B cell (primary cell): ENCODE results near the gene ZDHHC14.

Source experiments
- EZH2 ChIP-seq: IDR thresholded peaks from 2 replicates; pipeline ENCODE4 v1.6.1; 2012; ENCODE audit warnings: borderline replicate concordance, low read depth, mild to moderate bottlenecking, moderate library complexity, low read length; ENCODE audit not compliant: insufficient read depth, poor library complexity, severe bottlenecking
- TF ChIP-seq, protein P1 (sequence below): fragments of 200-600 bp; IDR thresholded peaks from one replicate; pipeline ENCODE4 v1.8.0; 2022; ENCODE audit warnings: antibody characterized with exemption, mild to moderate bottlenecking

DNA sequence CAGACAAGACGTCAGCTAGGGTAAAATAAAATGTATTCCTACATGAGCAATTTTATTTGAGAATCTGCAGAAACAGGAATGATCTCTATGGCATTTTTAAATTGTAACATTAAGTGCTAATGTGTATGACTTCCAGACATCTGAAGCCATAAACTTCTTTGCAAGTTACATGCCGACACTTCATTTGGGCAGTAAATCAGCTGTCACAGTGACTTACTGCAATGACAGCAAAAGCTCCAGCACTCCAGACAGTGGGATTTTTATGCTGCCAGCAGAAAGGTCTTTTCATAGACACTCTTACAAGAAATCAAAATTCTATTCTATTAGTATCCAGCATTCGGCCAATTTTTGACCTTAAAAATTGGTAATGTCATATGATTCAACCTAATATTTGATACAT lies 285.7 kb downstream of the ZDHHC14 start:
- TF ChIP-seq, protein P1, sequence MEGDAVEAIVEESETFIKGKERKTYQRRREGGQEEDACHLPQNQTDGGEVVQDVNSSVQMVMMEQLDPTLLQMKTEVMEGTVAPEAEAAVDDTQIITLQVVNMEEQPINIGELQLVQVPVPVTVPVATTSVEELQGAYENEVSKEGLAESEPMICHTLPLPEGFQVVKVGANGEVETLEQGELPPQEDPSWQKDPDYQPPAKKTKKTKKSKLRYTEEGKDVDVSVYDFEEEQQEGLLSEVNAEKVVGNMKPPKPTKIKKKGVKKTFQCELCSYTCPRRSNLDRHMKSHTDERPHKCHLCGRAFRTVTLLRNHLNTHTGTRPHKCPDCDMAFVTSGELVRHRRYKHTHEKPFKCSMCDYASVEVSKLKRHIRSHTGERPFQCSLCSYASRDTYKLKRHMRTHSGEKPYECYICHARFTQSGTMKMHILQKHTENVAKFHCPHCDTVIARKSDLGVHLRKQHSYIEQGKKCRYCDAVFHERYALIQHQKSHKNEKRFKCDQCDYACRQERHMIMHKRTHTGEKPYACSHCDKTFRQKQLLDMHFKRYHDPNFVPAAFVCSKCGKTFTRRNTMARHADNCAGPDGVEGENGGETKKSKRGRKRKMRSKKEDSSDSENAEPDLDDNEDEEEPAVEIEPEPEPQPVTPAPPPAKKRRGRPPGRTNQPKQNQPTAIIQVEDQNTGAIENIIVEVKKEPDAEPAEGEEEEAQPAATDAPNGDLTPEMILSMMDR, result no peak
- no peak for TF ChIP-seq EZH2
